ENCODE data around the gene GUSB.
"Not testable (repeated sequence)": the region's sequence is repeated elsewhere in the genome, so short reads cannot be mapped to it uniquely, and the experiment has no call there.

DNA sequence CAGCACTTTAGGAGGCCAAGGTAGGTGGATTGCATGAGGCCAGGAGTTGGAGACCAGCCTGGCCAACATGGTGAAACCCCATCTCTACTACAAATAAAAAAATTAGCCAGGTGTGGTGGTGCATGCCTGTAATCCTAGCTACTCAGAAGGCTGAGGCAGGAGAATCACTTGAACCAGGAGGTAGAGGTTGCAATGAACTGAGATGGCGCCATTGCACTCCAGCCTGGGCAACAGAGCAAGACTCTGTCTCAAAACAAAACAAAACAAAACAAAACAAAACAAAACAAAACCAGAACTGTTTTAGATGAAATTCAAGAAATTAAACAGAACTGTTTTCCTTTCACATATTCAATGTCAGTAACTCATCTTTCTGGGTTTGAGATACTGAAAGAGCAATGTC is 6.5 kb upstream of the GUSB start:
- TF ChIP-seq, protein P1, sequence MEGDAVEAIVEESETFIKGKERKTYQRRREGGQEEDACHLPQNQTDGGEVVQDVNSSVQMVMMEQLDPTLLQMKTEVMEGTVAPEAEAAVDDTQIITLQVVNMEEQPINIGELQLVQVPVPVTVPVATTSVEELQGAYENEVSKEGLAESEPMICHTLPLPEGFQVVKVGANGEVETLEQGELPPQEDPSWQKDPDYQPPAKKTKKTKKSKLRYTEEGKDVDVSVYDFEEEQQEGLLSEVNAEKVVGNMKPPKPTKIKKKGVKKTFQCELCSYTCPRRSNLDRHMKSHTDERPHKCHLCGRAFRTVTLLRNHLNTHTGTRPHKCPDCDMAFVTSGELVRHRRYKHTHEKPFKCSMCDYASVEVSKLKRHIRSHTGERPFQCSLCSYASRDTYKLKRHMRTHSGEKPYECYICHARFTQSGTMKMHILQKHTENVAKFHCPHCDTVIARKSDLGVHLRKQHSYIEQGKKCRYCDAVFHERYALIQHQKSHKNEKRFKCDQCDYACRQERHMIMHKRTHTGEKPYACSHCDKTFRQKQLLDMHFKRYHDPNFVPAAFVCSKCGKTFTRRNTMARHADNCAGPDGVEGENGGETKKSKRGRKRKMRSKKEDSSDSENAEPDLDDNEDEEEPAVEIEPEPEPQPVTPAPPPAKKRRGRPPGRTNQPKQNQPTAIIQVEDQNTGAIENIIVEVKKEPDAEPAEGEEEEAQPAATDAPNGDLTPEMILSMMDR (IDR thresholded peaks at IDR 0.05) = not testable (repeated sequence)
- TF ChIP-seq NFE2L2 (conservative IDR thresholded peaks at IDR 0.05; ENCODE audit: low read length); CEBPB (IDR thresholded peaks at IDR 0.05): not testable (repeated sequence)
